Kidney glomerular epithelial cell (primary cell): Measurements from ENCODE around the gene TTLL10.

Source experiments
- DNase-seq: peaks from one replicate; lab custom pipeline; 2025; lab: John Stamatoyannopoulos, UW

Gene TTLL10

GRCh38 chr1:1173793-1174415, at the start of gene TTLL10:
TSS of gene TTLL10 (plus strand) at chr1:1173880. CDS start at chr1:1179216, 5,336 bp downstream.
- DNase-seq: no peak

GRCh38 chr1:1124508-1124785, 49.2 kb upstream of the TTLL10 start:
- DNase-seq: no peak

- no peak for DNase-seq
Observed at GRCh38 chr1:1124786-1125642, 48.7 kb upstream of the TTLL10 start.

- no peak for DNase-seq
Observed at GRCh38 chr1:1125945-1126344, 47.7 kb upstream of the TTLL10 start.

- DNase-seq: no peak
Observed at GRCh38 chr1:1127551-1128451, 45.9 kb upstream of the TTLL10 start.

- peak; percentile 38 for DNase-seq
Observed at GRCh38 chr1:1128454-1129139, 45.1 kb upstream of the TTLL10 start.

- no peak for DNase-seq
Observed at GRCh38 chr1:1129381-1129821, 44.3 kb upstream of the TTLL10 start.

- peak; percentile 50 for DNase-seq
Observed at GRCh38 chr1:1130206-1131120, 43.2 kb upstream of the TTLL10 start.

GRCh38 chr1:1132042-1132950, 41.4 kb upstream of the TTLL10 start:
- no peak for DNase-seq

GRCh38 chr1:1132956-1133750, 40.5 kb upstream of the TTLL10 start:
- no peak for DNase-seq

- DNase-seq: no peak
Observed at GRCh38 chr1:1134300-1134970, 39.2 kb upstream of the TTLL10 start.

GRCh38 chr1:1135339-1136136, 38.1 kb upstream of the TTLL10 start:
- DNase-seq: no peak

- DNase-seq: no peak
Observed at GRCh38 chr1:1136547-1137230, 37.0 kb upstream of the TTLL10 start.

GRCh38 chr1:1137256-1138045, 36.2 kb upstream of the TTLL10 start:
- no peak for DNase-seq

- DNase-seq: no peak
Observed at GRCh38 chr1:1140673-1141072, 33.0 kb upstream of the TTLL10 start.

GRCh38 chr1:1141244-1141910, 32.3 kb upstream of the TTLL10 start:
- no peak for DNase-seq
